H1 (cell line): ENCODE measurements around the gene STX10. TPM values are rescaled to one million over a fixed set of nuclear protein-coding genes. Genes with fewer than 3 reads are reported as not detected.

Source experiments
- CEBPB ChIP-seq: IDR thresholded peaks from 2 replicates; pipeline ENCODE4 v1.6.1; 2012; ENCODE audit warnings: low read depth, low read length
- CHD2 ChIP-seq: IDR thresholded peaks from 2 replicates; pipeline ENCODE4 v1.6.1; 2012; ENCODE audit warnings: low read length, improper control_type of control experiment
- CTBP2 ChIP-seq: IDR thresholded peaks from 2 replicates; pipeline ENCODE4 v1.7.0; 2011; ENCODE audit warnings: borderline replicate concordance, mild to moderate bottlenecking, moderate library complexity, mixed read lengths, low read length; ENCODE audit not compliant: insufficient read depth, insufficient read length
- EZH2 ChIP-seq: fragments of 200-600 bp; sonication (generic); IDR thresholded peaks from 2 replicates; pipeline ENCODE4 v1.7.1; 2012; ENCODE audit warnings: low read depth, mild to moderate bottlenecking, moderate library complexity, low read length, inconsistent platforms; ENCODE audit not compliant: severe bottlenecking
- JUN ChIP-seq: IDR thresholded peaks from 2 replicates; pipeline ENCODE4 v1.6.1; 2011; ENCODE audit warnings: low read depth, mild to moderate bottlenecking, improper control_type of control experiment, low read length
- POLR2AphosphoS5 ChIP-seq: IDR thresholded peaks from 2 replicates; pipeline ENCODE4 v1.6.1; 2011; ENCODE audit warnings: low read depth, low read length
- RNF2 ChIP-seq: fragments of 200-900, 300-1000 bp; sonication (generic); IDR thresholded peaks from 2 replicates; pipeline ENCODE4 v1.7.1; 2016; ENCODE audit warnings: borderline replicate concordance, low read depth, mild to moderate bottlenecking, antibody characterized with exemption, low read length; ENCODE audit not compliant: poor library complexity, severe bottlenecking; ENCODE audit errors: missing control alignments
- SRF ChIP-seq: IDR thresholded peaks from 2 replicates; pipeline ENCODE4 v1.6.1; 2011; ENCODE audit warnings: mild to moderate bottlenecking, low read depth, low read length, moderate library complexity
- polyA plus RNA-seq, 7 experiments: library from polyadenylated mRNA; depleted of rRNA in 3 of 7; stranded (reverse) in 5 of 7; unstranded in 2 of 7; fragments of >200 nt in 5 of 7; fragments of 200-250 nt in 2 of 7; gene quantifications; 1 replicate in 5 of 7; 2 replicates in 1 of 7; 4 replicates in 1 of 7; pipeline versions ENCODE4 v1.2.1 to v1.2.3, GENCODE V29; 2011 to 2013; ENCODE audit warnings: missing spikeins in 2 of 7, mixed read lengths in 2 of 7
- total RNA-seq: library from RNA; stranded (reverse); fragmentation: NEBNext Ultra II Directional; extraction: Animal tissue kit (Norgen Biotek cat#: 25700); gene quantifications from 2 replicates; pipeline ENCODE4 v1.2.1, GENCODE V29; 2021
- TF ChIP-seq, protein P1 (sequence below): fragments of 300-600 bp; sonication (generic); IDR thresholded peaks from 2 replicates; pipeline ENCODE4 v1.7.1; 2012; ENCODE audit warnings: low read length, moderate library complexity, mild to moderate bottlenecking, inconsistent platforms; ENCODE audit not compliant: insufficient replicate concordance

Gene STX10
- total and polyA plus RNA-seq, 2 of the 8 experiments (the other 6 are each of a cell fraction or from before 2014, with no cell fraction given): 53.0 to 80.1 TPM

DNA sequence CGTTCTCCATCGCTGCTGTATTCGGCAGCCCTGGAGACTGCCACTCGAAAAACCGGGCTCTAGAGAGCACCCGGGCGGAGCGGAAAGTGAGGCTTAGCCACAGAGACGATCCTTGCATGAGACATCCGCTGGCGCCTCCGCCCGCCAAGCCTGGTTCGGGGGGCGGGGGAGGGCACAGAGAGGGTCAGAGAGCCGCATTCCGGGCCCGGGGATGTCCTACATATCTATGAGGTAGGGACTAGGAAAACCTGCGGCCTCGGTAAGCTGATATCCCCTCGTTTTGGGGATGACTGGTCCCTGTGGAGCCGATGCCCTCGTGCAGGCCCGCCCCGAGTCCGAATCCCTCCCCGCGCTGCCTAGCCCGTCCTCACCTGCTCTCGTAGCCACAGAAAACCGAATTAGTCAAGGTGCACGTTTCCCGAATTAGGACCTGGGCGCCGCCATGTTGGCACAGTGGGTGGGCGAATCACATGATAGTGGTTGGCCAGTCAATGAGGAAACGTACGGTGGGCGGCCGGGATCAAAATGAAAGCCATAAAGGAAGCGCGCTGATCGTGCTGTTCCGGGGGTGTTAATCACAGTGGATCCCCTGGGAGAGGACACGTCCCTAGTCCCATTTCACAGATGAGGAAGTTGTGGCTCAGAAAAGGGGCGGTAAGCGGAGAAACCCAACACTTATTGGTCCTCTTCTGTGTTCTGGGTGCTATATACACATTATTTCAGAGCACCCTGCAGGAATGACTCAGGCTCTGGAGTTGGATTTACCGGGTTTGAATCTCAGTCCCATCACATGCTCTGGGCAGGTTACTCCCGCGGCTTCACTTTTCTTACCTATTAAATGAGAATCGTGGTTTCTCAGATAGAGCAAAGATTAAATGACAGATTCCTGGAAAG is 33.6 kb downstream of the STX10 start, which contains the start of gene TRMT1 (continued):
- TF ChIP-seq, protein P1, sequence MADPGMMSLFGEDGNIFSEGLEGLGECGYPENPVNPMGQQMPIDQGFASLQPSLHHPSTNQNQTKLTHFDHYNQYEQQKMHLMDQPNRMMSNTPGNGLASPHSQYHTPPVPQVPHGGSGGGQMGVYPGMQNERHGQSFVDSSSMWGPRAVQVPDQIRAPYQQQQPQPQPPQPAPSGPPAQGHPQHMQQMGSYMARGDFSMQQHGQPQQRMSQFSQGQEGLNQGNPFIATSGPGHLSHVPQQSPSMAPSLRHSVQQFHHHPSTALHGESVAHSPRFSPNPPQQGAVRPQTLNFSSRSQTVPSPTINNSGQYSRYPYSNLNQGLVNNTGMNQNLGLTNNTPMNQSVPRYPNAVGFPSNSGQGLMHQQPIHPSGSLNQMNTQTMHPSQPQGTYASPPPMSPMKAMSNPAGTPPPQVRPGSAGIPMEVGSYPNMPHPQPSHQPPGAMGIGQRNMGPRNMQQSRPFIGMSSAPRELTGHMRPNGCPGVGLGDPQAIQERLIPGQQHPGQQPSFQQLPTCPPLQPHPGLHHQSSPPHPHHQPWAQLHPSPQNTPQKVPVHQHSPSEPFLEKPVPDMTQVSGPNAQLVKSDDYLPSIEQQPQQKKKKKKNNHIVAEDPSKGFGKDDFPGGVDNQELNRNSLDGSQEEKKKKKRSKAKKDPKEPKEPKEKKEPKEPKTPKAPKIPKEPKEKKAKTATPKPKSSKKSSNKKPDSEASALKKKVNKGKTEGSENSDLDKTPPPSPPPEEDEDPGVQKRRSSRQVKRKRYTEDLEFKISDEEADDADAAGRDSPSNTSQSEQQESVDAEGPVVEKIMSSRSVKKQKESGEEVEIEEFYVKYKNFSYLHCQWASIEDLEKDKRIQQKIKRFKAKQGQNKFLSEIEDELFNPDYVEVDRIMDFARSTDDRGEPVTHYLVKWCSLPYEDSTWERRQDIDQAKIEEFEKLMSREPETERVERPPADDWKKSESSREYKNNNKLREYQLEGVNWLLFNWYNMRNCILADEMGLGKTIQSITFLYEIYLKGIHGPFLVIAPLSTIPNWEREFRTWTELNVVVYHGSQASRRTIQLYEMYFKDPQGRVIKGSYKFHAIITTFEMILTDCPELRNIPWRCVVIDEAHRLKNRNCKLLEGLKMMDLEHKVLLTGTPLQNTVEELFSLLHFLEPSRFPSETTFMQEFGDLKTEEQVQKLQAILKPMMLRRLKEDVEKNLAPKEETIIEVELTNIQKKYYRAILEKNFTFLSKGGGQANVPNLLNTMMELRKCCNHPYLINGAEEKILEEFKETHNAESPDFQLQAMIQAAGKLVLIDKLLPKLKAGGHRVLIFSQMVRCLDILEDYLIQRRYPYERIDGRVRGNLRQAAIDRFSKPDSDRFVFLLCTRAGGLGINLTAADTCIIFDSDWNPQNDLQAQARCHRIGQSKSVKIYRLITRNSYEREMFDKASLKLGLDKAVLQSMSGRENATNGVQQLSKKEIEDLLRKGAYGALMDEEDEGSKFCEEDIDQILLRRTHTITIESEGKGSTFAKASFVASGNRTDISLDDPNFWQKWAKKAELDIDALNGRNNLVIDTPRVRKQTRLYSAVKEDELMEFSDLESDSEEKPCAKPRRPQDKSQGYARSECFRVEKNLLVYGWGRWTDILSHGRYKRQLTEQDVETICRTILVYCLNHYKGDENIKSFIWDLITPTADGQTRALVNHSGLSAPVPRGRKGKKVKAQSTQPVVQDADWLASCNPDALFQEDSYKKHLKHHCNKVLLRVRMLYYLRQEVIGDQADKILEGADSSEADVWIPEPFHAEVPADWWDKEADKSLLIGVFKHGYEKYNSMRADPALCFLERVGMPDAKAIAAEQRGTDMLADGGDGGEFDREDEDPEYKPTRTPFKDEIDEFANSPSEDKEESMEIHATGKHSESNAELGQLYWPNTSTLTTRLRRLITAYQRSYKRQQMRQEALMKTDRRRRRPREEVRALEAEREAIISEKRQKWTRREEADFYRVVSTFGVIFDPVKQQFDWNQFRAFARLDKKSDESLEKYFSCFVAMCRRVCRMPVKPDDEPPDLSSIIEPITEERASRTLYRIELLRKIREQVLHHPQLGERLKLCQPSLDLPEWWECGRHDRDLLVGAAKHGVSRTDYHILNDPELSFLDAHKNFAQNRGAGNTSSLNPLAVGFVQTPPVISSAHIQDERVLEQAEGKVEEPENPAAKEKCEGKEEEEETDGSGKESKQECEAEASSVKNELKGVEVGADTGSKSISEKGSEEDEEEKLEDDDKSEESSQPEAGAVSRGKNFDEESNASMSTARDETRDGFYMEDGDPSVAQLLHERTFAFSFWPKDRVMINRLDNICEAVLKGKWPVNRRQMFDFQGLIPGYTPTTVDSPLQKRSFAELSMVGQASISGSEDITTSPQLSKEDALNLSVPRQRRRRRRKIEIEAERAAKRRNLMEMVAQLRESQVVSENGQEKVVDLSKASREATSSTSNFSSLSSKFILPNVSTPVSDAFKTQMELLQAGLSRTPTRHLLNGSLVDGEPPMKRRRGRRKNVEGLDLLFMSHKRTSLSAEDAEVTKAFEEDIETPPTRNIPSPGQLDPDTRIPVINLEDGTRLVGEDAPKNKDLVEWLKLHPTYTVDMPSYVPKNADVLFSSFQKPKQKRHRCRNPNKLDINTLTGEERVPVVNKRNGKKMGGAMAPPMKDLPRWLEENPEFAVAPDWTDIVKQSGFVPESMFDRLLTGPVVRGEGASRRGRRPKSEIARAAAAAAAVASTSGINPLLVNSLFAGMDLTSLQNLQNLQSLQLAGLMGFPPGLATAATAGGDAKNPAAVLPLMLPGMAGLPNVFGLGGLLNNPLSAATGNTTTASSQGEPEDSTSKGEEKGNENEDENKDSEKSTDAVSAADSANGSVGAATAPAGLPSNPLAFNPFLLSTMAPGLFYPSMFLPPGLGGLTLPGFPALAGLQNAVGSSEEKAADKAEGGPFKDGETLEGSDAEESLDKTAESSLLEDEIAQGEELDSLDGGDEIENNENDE: no peak
- no peak for TF ChIP-seq RNF2
- no peak for TF ChIP-seq SRF
- no peak for TF ChIP-seq JUN
- TF ChIP-seq POLR2AphosphoS5: peak; percentile 88
- TF ChIP-seq CTBP2: no peak
- TF ChIP-seq CEBPB: no peak
- no peak for TF ChIP-seq CHD2
- no peak for TF ChIP-seq EZH2
